GM12801 (cell line): ENCODE results near the gene PIGR.

ENCODE experiments used
- TF ChIP-seq, protein P1 (sequence below): IDR thresholded peaks from one replicate; pipeline ENCODE4 v1.5.1; 2011; ENCODE audit warnings: control low read depth; ENCODE audit not compliant: insufficient read length; ENCODE audit errors: extremely low read depth

The PIGR gene

DNA sequence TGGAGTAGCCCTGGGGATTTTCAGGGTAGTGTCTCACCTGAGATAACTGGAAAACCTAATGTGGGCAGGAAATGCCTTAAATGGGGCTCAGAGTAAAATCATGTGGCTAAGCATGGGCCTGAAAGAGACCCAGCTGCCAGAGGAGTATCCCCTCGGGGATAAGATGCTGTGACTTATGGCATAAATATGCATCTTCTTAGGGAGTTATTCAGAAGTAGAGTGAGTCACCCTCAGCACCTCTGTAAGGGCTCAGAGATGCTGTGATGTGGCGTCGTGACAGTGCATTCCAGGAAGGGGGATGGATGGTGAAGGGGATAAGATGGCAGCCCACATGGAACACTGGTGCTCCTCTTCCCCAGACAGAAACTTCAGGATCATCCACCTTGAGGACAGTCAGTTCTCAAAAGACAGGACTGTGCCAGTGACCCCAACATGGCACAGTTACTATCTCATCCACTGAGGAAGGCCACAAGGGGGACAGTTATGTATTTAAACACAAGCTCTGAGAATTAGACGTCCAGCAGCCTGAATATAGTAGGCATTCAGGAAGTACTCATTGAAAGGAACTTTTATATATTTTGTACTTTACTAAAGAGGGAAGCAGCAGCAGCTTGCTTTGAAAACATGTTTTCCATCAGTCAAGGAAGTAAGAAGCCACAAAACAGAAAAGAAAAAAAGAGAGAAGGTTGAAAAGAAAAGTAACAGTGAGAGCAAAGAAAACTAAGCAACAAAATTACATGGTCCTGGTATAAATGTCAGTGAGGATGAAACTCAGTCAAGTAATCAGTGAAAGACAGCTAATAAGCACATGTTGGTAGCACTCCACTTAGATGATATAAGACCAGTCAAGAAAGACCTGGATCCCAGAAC lies 40.7 kb downstream of the PIGR start:
- TF ChIP-seq, protein P1, sequence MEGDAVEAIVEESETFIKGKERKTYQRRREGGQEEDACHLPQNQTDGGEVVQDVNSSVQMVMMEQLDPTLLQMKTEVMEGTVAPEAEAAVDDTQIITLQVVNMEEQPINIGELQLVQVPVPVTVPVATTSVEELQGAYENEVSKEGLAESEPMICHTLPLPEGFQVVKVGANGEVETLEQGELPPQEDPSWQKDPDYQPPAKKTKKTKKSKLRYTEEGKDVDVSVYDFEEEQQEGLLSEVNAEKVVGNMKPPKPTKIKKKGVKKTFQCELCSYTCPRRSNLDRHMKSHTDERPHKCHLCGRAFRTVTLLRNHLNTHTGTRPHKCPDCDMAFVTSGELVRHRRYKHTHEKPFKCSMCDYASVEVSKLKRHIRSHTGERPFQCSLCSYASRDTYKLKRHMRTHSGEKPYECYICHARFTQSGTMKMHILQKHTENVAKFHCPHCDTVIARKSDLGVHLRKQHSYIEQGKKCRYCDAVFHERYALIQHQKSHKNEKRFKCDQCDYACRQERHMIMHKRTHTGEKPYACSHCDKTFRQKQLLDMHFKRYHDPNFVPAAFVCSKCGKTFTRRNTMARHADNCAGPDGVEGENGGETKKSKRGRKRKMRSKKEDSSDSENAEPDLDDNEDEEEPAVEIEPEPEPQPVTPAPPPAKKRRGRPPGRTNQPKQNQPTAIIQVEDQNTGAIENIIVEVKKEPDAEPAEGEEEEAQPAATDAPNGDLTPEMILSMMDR = no peak

DNA sequence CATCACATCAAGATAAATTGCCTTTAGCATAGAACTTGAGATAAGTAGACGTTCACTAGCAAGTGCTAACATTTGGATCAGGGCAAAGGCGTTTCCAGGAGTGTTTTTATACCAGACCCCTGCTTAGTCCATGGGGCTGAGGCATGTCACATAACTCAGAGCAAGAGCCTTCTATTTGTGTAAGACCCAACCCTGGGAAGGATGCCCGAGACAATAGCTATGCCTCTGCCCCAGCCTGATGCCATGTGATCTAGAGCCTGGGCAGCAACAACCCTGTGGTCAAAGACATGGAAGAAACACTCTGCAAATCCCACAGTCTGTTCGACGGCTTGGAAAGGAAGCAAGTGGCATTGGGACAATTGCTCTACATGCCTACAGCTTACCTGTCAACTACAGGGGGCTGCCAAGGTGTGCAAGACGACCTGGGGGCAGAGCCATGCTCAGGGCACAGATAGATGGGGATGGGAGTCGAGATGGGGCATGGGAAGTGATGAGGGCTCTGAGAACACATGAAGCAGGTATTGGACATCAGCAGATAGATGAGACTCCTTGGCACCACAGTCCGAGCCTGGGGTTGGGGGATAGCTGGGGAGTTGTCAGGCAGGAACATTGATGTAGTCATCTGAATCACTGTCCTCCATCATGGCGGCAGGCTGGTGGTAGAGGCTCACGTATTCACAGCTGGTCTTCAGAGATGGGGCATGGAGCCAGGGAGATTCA lies 41.7 kb downstream of the PIGR start:
- TF ChIP-seq, protein P1 = no peak

DNA sequence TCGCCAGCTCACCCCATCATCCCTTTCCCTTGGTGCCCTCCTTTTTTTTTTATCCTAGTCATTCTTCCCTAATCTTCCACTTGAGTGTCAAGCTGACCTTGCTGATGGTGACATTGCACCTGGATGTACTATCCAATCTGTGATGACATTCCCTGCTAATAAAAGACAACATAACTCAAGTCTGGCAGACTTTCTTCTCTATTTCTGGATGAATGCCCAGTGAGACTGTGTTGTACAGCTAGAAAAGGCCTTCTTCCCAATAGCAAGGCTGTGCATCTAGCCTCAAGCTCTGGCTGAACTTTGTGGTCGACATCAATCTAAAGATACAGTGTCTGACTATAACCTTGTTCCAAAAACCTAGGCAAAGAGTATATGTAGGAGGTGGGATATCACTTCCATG lies 42.6 kb downstream of the PIGR start:
- TF ChIP-seq, protein P1 = no peak

DNA sequence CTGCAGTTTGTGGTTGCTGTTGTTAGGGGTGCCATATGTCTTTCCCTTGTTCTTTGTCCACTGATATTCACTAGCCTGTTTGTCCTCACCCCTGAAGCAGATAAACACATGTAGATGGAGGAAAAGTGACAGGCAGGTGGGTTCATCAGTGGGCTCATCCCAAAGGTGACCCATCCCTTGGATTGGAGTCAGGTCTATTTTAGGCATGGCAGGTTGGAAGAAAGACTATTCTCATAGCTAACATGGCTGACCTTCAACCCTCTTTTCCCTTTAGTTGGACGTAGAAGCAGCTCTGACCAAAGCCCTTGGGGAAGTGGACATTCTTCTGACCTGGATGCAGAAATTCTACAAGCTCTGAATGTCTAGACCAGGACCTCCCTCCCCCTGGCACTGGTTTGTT lies 43.6 kb downstream of the PIGR start:
- TF ChIP-seq, protein P1 = no peak

DNA sequence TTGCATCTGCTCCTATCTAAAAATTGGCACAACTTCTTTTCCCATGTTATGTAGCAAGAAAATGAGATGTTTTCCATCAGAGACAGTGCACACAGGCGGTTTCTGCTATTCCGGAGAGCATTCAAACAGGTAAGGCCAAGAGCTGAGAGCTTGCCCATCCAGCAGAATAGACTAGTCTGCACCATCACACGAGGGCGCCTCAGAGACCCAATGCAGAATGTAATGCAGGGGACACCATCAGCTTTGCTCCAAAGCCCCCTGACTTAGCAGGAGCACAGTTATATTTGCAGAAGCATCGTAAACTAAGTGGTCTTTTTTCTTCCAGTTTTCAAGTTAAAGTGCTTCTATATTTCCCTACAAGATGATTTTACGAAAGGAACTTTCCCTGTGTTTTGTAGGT lies 44.3 kb downstream of the PIGR start:
- TF ChIP-seq, protein P1 = no peak

DNA sequence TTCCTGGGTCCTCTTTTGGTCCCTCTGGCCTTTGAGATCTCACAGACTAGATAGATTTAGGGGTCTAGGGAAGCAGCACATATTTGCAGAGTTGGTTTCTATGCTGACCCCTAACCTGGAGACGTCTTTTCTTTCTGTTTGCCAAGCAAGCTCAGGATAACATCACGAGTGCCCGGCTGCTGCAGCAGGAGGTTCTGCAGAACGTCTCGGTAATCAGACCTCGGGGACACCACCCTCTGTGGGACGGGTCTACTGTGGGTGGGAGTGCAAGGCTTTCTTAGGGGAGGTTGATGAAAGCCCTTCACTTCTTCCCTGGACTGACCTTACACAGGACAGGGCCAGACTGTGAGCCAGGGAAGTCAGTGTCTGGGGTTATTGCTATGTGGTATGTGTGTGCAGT lies 46.1 kb downstream of the PIGR start:
- TF ChIP-seq, protein P1 = no peak

DNA sequence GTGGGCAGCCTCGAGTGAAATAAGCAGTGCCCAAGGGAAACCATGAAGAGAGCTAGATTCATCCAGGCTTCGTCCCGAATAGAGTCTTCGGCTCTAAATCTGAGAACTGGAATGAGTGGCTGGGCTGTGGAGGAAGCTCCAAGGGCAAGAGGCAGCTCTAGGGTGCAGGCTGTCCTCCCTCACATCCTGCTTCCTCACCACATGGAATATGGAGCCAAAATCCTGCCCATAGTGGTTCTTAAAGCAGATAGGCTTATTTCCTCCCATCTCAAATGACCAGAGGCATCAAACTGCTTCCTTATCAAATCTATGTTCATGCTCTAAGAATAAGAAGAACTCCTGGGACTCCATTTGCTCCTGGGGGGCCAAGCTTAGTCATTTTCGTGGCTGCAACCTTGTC lies 46.5 kb downstream of the PIGR start:
- TF ChIP-seq, protein P1 = no peak
